Uterus (tissue), 4 donors: Measurements from ENCODE around the gene GAREM1. TPM values are rescaled to one million over a fixed set of nuclear protein-coding genes. Genes with fewer than 3 reads are reported as not detected.

Experiments
- DNase-seq, 2 donors: peaks; one replicate each; pipeline ENCODE4 v3.0.0-alpha.2; 2019 to 2020
- H3K27ac ChIP-seq, 2 donors: fragments of 200-600 bp; sonication (generic); 1 replicate in 1 of 2; 2 replicates in 1 of 2; pipeline ENCODE4 v1.5.1; 2016 to 2018
- H3K27me3 ChIP-seq, 2 donors: fragments of 200-600 bp; sonication (generic); one replicate each; pipeline ENCODE4 v1.5.1; 2018 to 2019; ENCODE audit warnings: control low read depth in 1 of 2
- H3K36me3 ChIP-seq, 2 donors: fragments of 200-600 bp; sonication (generic); one replicate each; pipeline ENCODE4 v1.5.1; 2019; ENCODE audit warnings: control low read depth in 1 of 2
- H3K4me1 ChIP-seq, 2 donors: fragments of 200-600 bp; sonication (generic); one replicate each; pipeline ENCODE4 v1.5.1; 2018 to 2019; ENCODE audit warnings: control low read depth in 1 of 2
- H3K4me3 ChIP-seq, 2 donors: fragments of 200-600 bp; sonication (generic); 1 replicate in 1 of 2; 2 replicates in 1 of 2; pipeline ENCODE4 v1.5.1; 2018 to 2019; ENCODE audit warnings: mild to moderate bottlenecking in 1 of 2
- H3K9me3 ChIP-seq, 2 donors: fragments of 200-600 bp; sonication (generic); one replicate each; pipeline ENCODE4 v1.5.1; 2019; ENCODE audit warnings: control low read depth in 1 of 2
- CTCF ChIP-seq, 4 experiments: fragments of 200-600 bp in 2 of 4; fragments of 450-650 bp in 2 of 4; sonication (generic) in 2 of 4; IDR thresholded peaks; one replicate each; pipeline ENCODE4 v1.5.1; 2016 to 2019; ENCODE audit warnings: antibody characterized with exemption in 4 of 4, mild to moderate bottlenecking in 2 of 4, moderate library complexity in 1 of 4
- POLR2A ChIP-seq, 2 donors: fragments of 450-650 bp; IDR thresholded peaks; one replicate each; pipeline ENCODE4 v1.6.1; 2016; ENCODE audit warnings: antibody characterized with exemption in 2 of 2, mild to moderate bottlenecking in 1 of 2, moderate library complexity in 1 of 2
- intact Hi-C: fragments of 100-400 bp; cut with DNase I; formaldehyde crosslinking; loops from one replicate; pipeline ENCODE4 v1.15.1; 2023; ENCODE audit warnings: low total_unique reads
- total RNA-seq, 4 donors: library from RNA; depleted of rRNA in 3 of 4; stranded (reverse); fragments of >200 nt in 3 of 4; gene quantifications; one replicate each; pipeline versions ENCODE4 v1.1.0 to v1.2.4, GENCODE V29; 2014 to 2023
- donor health status: DM: yes; HTN: yes; CAD: no.

The GAREM1 gene
- total RNA-seq, 4 donors from 2014 or later = 1.5 to 12.0 (median 5.9) TPM

GRCh38 chr18:32420084-32420750, 50.5 kb downstream of the GAREM1 start:
- no peaks in the 10 kb centered on the region for H3K27me3 ChIP-seq
- DNase-seq = no peak
- no peak overlapping the region for H3K27ac ChIP-seq
- no peaks in the 10 kb centered on the region for H3K9me3 ChIP-seq
- H3K4me3 ChIP-seq = no peak overlapping the region
- no peak for TF ChIP-seq POLR2A (IDR thresholded peaks at IDR 0.05)
- no peak for TF ChIP-seq CTCF (IDR thresholded peaks at IDR 0.05)
- H3K36me3 ChIP-seq = no peaks in the 10 kb centered on the region
- peaks cover 0 to 2% of the 10 kb centered on the region in 2 donors for H3K4me1 ChIP-seq
- intact Hi-C loops = no loop called here

- H3K27me3 ChIP-seq = no peaks in the 10 kb centered on the region
- H3K4me1 ChIP-seq = no peaks in the 10 kb centered on the region
- no peak for DNase-seq
- no peaks in the 10 kb centered on the region for H3K9me3 ChIP-seq
- H3K4me3 ChIP-seq = no peak overlapping the region
- TF ChIP-seq CTCF (IDR thresholded peaks at IDR 0.05) (no peak), POLR2A (IDR thresholded peaks at IDR 0.05) (no peak)
- intact Hi-C loops = no loop called here
- H3K36me3 ChIP-seq = no peaks in the 10 kb centered on the region
- H3K27ac ChIP-seq = no peak overlapping the region
These were observed 52.5 kb downstream of the GAREM1 start for GRCh38 chr18:32418148-32418547.

GRCh38 chr18:32405588-32405987, 65.1 kb downstream of the GAREM1 start:
- H3K9me3 ChIP-seq = no peaks in the 10 kb centered on the region
- H3K36me3 ChIP-seq = no peaks in the 10 kb centered on the region
- H3K27me3 ChIP-seq = no peaks in the 10 kb centered on the region
- no peak overlapping the region for H3K27ac ChIP-seq
- no peaks in the 10 kb centered on the region for H3K4me1 ChIP-seq
- no peak for DNase-seq
- TF ChIP-seq POLR2A (IDR thresholded peaks at IDR 0.05) (no peak), CTCF (IDR thresholded peaks at IDR 0.05) (no peak)
- intact Hi-C loops = no loop called here
- no peak overlapping the region for H3K4me3 ChIP-seq

GRCh38 chr18:32401621-32402020, 69.1 kb downstream of the GAREM1 start:
- intact Hi-C loops = no loop called here

More at GRCh38 chr18:32401621-32402020, 69.1 kb downstream of the GAREM1 start:
- no peaks in the 10 kb centered on the region for H3K9me3 ChIP-seq
- no peaks in the 10 kb centered on the region for H3K36me3 ChIP-seq
- no peak for DNase-seq
- TF ChIP-seq CTCF (IDR thresholded peaks at IDR 0.05) (no peak), POLR2A (IDR thresholded peaks at IDR 0.05) (no peak)
- no peak overlapping the region for H3K27ac ChIP-seq
- no peaks in the 10 kb centered on the region for H3K27me3 ChIP-seq
- H3K4me1 ChIP-seq = no peaks in the 10 kb centered on the region
- no peak overlapping the region for H3K4me3 ChIP-seq
